Measurements from ENCODE around the gene PRDM11.

PRDM11 gene

GRCh38 chr11:45104006-45104789 is 42.2 kb upstream of the PRDM11 start:
- DNase-seq (ENCODE audit: low spot score) = peak; percentile 66
- Histone ChIP-seq H3K4me3 (no peak overlapping the region), H3K27ac (no peak overlapping the region)
- TF ChIP-seq CTCF (IDR thresholded peaks at IDR 0.05) = no peak

GRCh38 chr11:45104790-45105084 is 41.7 kb upstream of the PRDM11 start:
- Histone ChIP-seq H3K4me3 (no peak overlapping the region), H3K27ac (no peak overlapping the region)
- peak; percentile 63 for DNase-seq (ENCODE audit: low spot score)
- TF ChIP-seq CTCF (IDR thresholded peaks at IDR 0.05) = no peak

- peak; percentile 95 for TF ChIP-seq CTCF (IDR thresholded peaks at IDR 0.05)
- peak; percentile 88 for DNase-seq (ENCODE audit: low spot score)
- no peak overlapping the region for H3K27ac ChIP-seq
These were observed 41.0 kb upstream of the PRDM11 start for GRCh38 chr11:45105233-45105983.

GRCh38 chr11:45105984-45106375 is 40.5 kb upstream of the PRDM11 start:
- no peak for TF ChIP-seq CTCF (IDR thresholded peaks at IDR 0.05)
- Histone ChIP-seq H3K27ac (no peak overlapping the region), H3K4me3 (no peak overlapping the region)
- no peak for DNase-seq (ENCODE audit: low spot score)

More at GRCh38 chr11:45105233-45105983, 41.0 kb upstream of the PRDM11 start:
- no peak overlapping the region for H3K4me3 ChIP-seq

GRCh38 chr11:45106440-45106839 is 40.0 kb upstream of the PRDM11 start:
- Histone ChIP-seq H3K4me3 (no peak overlapping the region), H3K27ac (no peak overlapping the region)
- no peak for TF ChIP-seq CTCF (IDR thresholded peaks at IDR 0.05)
- DNase-seq (ENCODE audit: low spot score) = peak; percentile 47

- no peak for TF ChIP-seq CTCF (IDR thresholded peaks at IDR 0.05)
- no peak for DNase-seq (ENCODE audit: low spot score)
- no peak overlapping the region for H3K27ac ChIP-seq
- H3K4me3 ChIP-seq = no peak overlapping the region
These were observed 39.4 kb upstream of the PRDM11 start for GRCh38 chr11:45107029-45107428.
